OCI-LY1 (cell line): ENCODE measurements around the gene DNAJC6.

ENCODE experiments used
- H2AFZ ChIP-seq: fragments of 200-600 bp; sonication (generic), shearing (Covaris generic); 2 replicates; pipeline ENCODE4 v1.6.0; 2014; ENCODE audit warnings: antibody characterized with exemption, mild to moderate bottlenecking, low read length
- H3F3A ChIP-seq: fragments of 200-600 bp; sonication (generic), shearing (Covaris generic); 2 replicates; pipeline ENCODE4 v1.6.0; 2014; ENCODE audit warnings: mild to moderate bottlenecking, antibody characterized with exemption, low read length, moderate library complexity; ENCODE audit not compliant: insufficient read depth
- H3K27ac ChIP-seq: fragments of 200-600 bp; sonication (generic); 2 replicates; pipeline ENCODE4 v1.5.1; 2014; ENCODE audit warnings: low read length, mixed run types, mild to moderate bottlenecking, low read depth; ENCODE audit not compliant: poor library complexity, severe bottlenecking
- H3K27me3 ChIP-seq: fragments of 200-600 bp; sonication (generic); 2 replicates; pipeline ENCODE4 v1.6.0; 2014; ENCODE audit warnings: antibody characterized with exemption, mild to moderate bottlenecking, low read length, moderate library complexity; ENCODE audit not compliant: insufficient read depth
- H3K36me3 ChIP-seq: fragments of 200-600 bp; sonication (generic); 2 replicates; pipeline ENCODE4 v1.6.1; 2014; ENCODE audit warnings: mild to moderate bottlenecking, antibody characterized with exemption, low read length, moderate library complexity, mixed read lengths; ENCODE audit not compliant: insufficient read depth
- H3K4me1 ChIP-seq: fragments of 200-600 bp; sonication (generic); 2 replicates; pipeline ENCODE4 v1.5.1; 2014; ENCODE audit warnings: mild to moderate bottlenecking, low read length, moderate library complexity; ENCODE audit not compliant: insufficient read depth, severe bottlenecking
- H3K4me2 ChIP-seq: fragments of 200-600 bp; sonication (generic), shearing (Covaris generic); 2 replicates; pipeline ENCODE4 v1.6.1; 2014; ENCODE audit warnings: low read length
- H3K4me3 ChIP-seq: fragments of 200-600 bp; sonication (generic); 2 replicates; pipeline ENCODE4 v1.5.1; 2014; ENCODE audit warnings: low read length, low read depth, mild to moderate bottlenecking, mixed read lengths; ENCODE audit not compliant: poor library complexity, severe bottlenecking
- H3K79me2 ChIP-seq: fragments of 200-600 bp; shearing (Covaris generic); 2 replicates; pipeline ENCODE4 v1.6.1; 2016; ENCODE audit warnings: mixed run types, low read length, mixed read lengths; ENCODE audit not compliant: insufficient read depth
- H3K9ac ChIP-seq: fragments of 200-600 bp; sonication (generic), shearing (Covaris generic); 2 replicates; pipeline ENCODE4 v1.6.1; 2014; ENCODE audit warnings: mild to moderate bottlenecking, low read length, mixed read lengths
- H3K9me2 ChIP-seq: fragments of 200-600 bp; sonication (generic), shearing (Covaris generic); 2 replicates; pipeline ENCODE4 v1.6.1; 2014; ENCODE audit warnings: low read depth, mild to moderate bottlenecking, low read length, mixed read lengths
- H3K9me3 ChIP-seq: fragments of 200-600 bp; shearing (Covaris generic); 2 replicates; pipeline ENCODE4 v1.6.1; 2014; ENCODE audit warnings: low read length, mixed read lengths
- H4K20me1 ChIP-seq: fragments of 200-600 bp; sonication (generic), shearing (Covaris generic); 2 replicates; pipeline ENCODE4 v1.6.0; 2016; ENCODE audit warnings: mild to moderate bottlenecking, low read length; ENCODE audit not compliant: insufficient read depth
- CTCF ChIP-seq: fragments of 200-600 bp; sonication (generic), shearing (Covaris generic); IDR thresholded peaks from 2 replicates; pipeline ENCODE4 v1.5.1; 2017; ENCODE audit warnings: mild to moderate bottlenecking, antibody characterized with exemption, low read length, moderate library complexity, mixed read lengths
- EZH2 ChIP-seq: fragments of 200-600 bp; sonication (generic), shearing (Covaris generic); IDR thresholded peaks from 2 replicates; pipeline ENCODE4 v1.8.0; 2017; ENCODE audit warnings: borderline replicate concordance, mixed run types, mild to moderate bottlenecking, antibody characterized with exemption, low read length, moderate library complexity, mixed read lengths

Gene DNAJC6

GRCh38 chr1:65425697-65426096, 116.4 kb downstream of the DNAJC6 start:
- no peak for TF ChIP-seq EZH2
- no peak for TF ChIP-seq CTCF
- peaks cover 35% of the 10 kb centered on the region for H3K36me3 ChIP-seq

GRCh38 chr1:65429078-65429477, 119.7 kb downstream of the DNAJC6 start:
- H2AFZ ChIP-seq: no peak overlapping the region
- H3K4me3 ChIP-seq: no peak overlapping the region
- no peaks in the 10 kb centered on the region for H3F3A ChIP-seq
- H3K9me2 ChIP-seq: no peaks in the 10 kb centered on the region
- H3K79me2 ChIP-seq: no peaks in the 10 kb centered on the region
- no peak overlapping the region for H3K4me2 ChIP-seq
- no peaks in the 10 kb centered on the region for H3K9me3 ChIP-seq
- no peaks in the 10 kb centered on the region for H3K4me1 ChIP-seq
- TF ChIP-seq CTCF (no peak), EZH2 (no peak)
- no peaks in the 10 kb centered on the region for H4K20me1 ChIP-seq
- no peak overlapping the region for H3K27ac ChIP-seq
- H3K9ac ChIP-seq: no peak overlapping the region
- H3K36me3 ChIP-seq: peaks cover 35% of the 10 kb centered on the region
- no peaks in the 10 kb centered on the region for H3K27me3 ChIP-seq

More at GRCh38 chr1:65425697-65426096, 116.4 kb downstream of the DNAJC6 start:
- Histone ChIP-seq H2AFZ (no peak overlapping the region), H3K27ac (no peak overlapping the region), H3K27me3 (no peaks in the 10 kb centered on the region), H3K9me2 (no peaks in the 10 kb centered on the region), H3F3A (no peaks in the 10 kb centered on the region), H3K4me2 (no peak overlapping the region), H3K4me1 (peaks cover 27% of the 10 kb centered on the region), H3K9me3 (no peaks in the 10 kb centered on the region), H3K9ac (no peak overlapping the region), H4K20me1 (no peaks in the 10 kb centered on the region), H3K79me2 (0 out of 2 replicates have a peak, but pooled peaks cover 9% of the 10 kb centered on the region), H3K4me3 (no peak overlapping the region)

- no peak overlapping the region for H3K4me2 ChIP-seq
Observed at GRCh38 chr1:65429806-65430205, 120.5 kb downstream of the DNAJC6 start.

More at GRCh38 chr1:65429806-65430205, 120.5 kb downstream of the DNAJC6 start:
- peaks cover 40% of the 10 kb centered on the region for H3K36me3 ChIP-seq
- H3K4me3 ChIP-seq: no peak overlapping the region
- no peaks in the 10 kb centered on the region for H3K4me1 ChIP-seq
- no peak overlapping the region for H2AFZ ChIP-seq
- TF ChIP-seq CTCF (no peak), EZH2 (no peak)
- no peak overlapping the region for H3K9ac ChIP-seq
- no peak overlapping the region for H3K27ac ChIP-seq
- H3K9me2 ChIP-seq: no peaks in the 10 kb centered on the region
- no peaks in the 10 kb centered on the region for H4K20me1 ChIP-seq
- no peaks in the 10 kb centered on the region for H3K9me3 ChIP-seq
- H3F3A ChIP-seq: no peaks in the 10 kb centered on the region
- H3K27me3 ChIP-seq: no peaks in the 10 kb centered on the region
- H3K79me2 ChIP-seq: no peaks in the 10 kb centered on the region
